Measurements from ENCODE around the gene GM2A.

GRCh38 chr5:151258201-151258611 lies 5.2 kb downstream of the GM2A start:
- no peak for TF ChIP-seq CTCF (IDR thresholded peaks at IDR 0.05)
- no peak for TF ChIP-seq POLR2A (IDR thresholded peaks at IDR 0.05)
- no peak for TF ChIP-seq POLR2AphosphoS5 (IDR thresholded peaks at IDR 0.05)
- no peak for TF ChIP-seq EP300 (IDR thresholded peaks at IDR 0.05)

Data from upper lobe of left lung (tissue), 4 donors.